Right lobe of liver (tissue), 6 donors: Measurements from ENCODE around the gene CDK14. TPM values are rescaled to one million over a fixed set of nuclear protein-coding genes. Genes with fewer than 3 reads are reported as not detected.

Experiments
- ATAC-seq, 4 donors: fragments of 200-7000 bp; cut with Tn5 transposase; one replicate each; pipeline ENCODE4 v1.9.1; 2020; ENCODE audit warnings: mild to moderate bottlenecking in 4 of 4, moderate library complexity in 4 of 4
- DNase-seq, 3 donors: peaks; one replicate each; pipeline ENCODE4 v3.0.0-alpha.2; 2020
- H3K27ac ChIP-seq, 3 donors: fragments of 200-600 bp; one replicate each; pipeline ENCODE4 v1.8.0; 2022
- H3K27me3 ChIP-seq, 2 donors: fragments of 200-600 bp; one replicate each; pipeline ENCODE4 v1.8.0; 2022
- H3K36me3 ChIP-seq, 4 donors: fragments of 200-600 bp; sonication (generic) in 1 of 4; one replicate each; pipeline versions ENCODE4 v1.5.1 to v1.8.0; 2017 to 2022; ENCODE audit warnings: control low read depth in 1 of 4
- H3K4me1 ChIP-seq, 4 donors: fragments of 200-600 bp; sonication (generic) in 1 of 4; one replicate each; pipeline versions ENCODE4 v1.5.1 to v1.8.0; 2017 to 2022; ENCODE audit warnings: control low read depth in 1 of 4
- H3K4me3 ChIP-seq, 3 donors: fragments of 200-600 bp; one replicate each; pipeline ENCODE4 v1.8.0; 2022
- H3K9me3 ChIP-seq, 4 donors: fragments of 200-600 bp; sonication (generic) in 1 of 4; one replicate each; pipeline versions ENCODE4 v1.5.1 to v1.8.0; 2017 to 2022; ENCODE audit warnings: control low read depth in 1 of 4
- CTCF ChIP-seq, 4 donors: fragments of 200-600 bp in 3 of 4; fragments of 450-650 bp in 1 of 4; IDR thresholded peaks; one replicate each; pipeline versions ENCODE4 v1.5.1 to v1.8.0; 2016 to 2022; ENCODE audit warnings: antibody characterized with exemption in 4 of 4, mild to moderate bottlenecking in 2 of 4
- POLR2A ChIP-seq: fragments of 450-650 bp; IDR thresholded peaks from one replicate; pipeline ENCODE4 v1.6.1; 2017; ENCODE audit warnings: antibody characterized with exemption, mild to moderate bottlenecking
- WGBS: methylation state at CpG from one replicate; pipeline ENCODE4 v1.1.6; 2018; ENCODE audit warnings: low coverage, low lambda C conversion rate; ENCODE audit not compliant: insufficient coverage; ENCODE audit errors: missing lambda C conversion rate; 5-methylcytosine and 5-hydroxymethylcytosine counted together
- intact Hi-C, 2 donors: fragments of 100-400 bp; cut with DNase I; formaldehyde crosslinking; loops; one replicate each; pipeline versions ENCODE4 v1.11.2 to v1.14.1; 2022
- total RNA-seq, 6 experiments: library from RNA; depleted of rRNA in 2 of 6; stranded (reverse); fragments of >200 nt in 2 of 6; fragmentation: NEBNext Ultra II Directional in 3 of 6; extraction: Animal tissue kit (Norgen Biotek cat#: 25700) in 3 of 6; gene quantifications; one replicate each; pipeline versions ENCODE4 v1.1.0 to v1.2.4, GENCODE V29; 2016 to 2023
- donor health status: DM: no; HTN: yes; CAD: no.
- donor health status: DM: no; HTN: no; CAD: no.
- donor health status: DM: no; HTN: no; CAD: no.
- donor health status: DM: no; HTN: yes; CAD: no.
- donor health status: DM: no; HTN: yes; CAD: no.

The CDK14 gene
- total RNA-seq, 6 experiments from 2014 or later, result 12.6 to 28.7 (median 17.9) TPM

- Histone ChIP-seq H3K9me3 (no peaks in the 10 kb centered on the region), H3K27me3 (no peaks in the 10 kb centered on the region), H3K27ac (no peak overlapping the region), H3K36me3 (no peaks in the 10 kb centered on the region), H3K4me3 (no peak overlapping the region), H3K4me1 (no peaks in the 10 kb centered on the region)
- intact Hi-C loops, result no loop called here
- TF ChIP-seq POLR2A (no peak), CTCF (IDR thresholded peaks at IDR 0.05) (no peak)
- no peak for ATAC-seq
- DNase-seq, result no peak
- WGBS, result 84% methylated on average over 2 of the region's 2 CpGs
Observed at GRCh38 chr7:91228327-91228726, 632.2 kb downstream of the CDK14 start.

GRCh38 chr7:91228927-91229558, 632.9 kb downstream of the CDK14 start:
- no peaks in the 10 kb centered on the region for H3K27me3 ChIP-seq
- H3K4me3 ChIP-seq, result no peak overlapping the region
- no peak for ATAC-seq
- TF ChIP-seq CTCF (IDR thresholded peaks at IDR 0.05) (no peak), POLR2A (no peak)
- H3K9me3 ChIP-seq, result no peaks in the 10 kb centered on the region
- no peak for DNase-seq
- no peaks in the 10 kb centered on the region for H3K4me1 ChIP-seq
- intact Hi-C loops, result no loop called here
- H3K36me3 ChIP-seq, result no peaks in the 10 kb centered on the region
- WGBS, result 90% methylated on average over 2 of the region's 2 CpGs
- H3K27ac ChIP-seq, result no peak overlapping the region

GRCh38 chr7:91230100-91230499, 634.0 kb downstream of the CDK14 start:
- Histone ChIP-seq H3K36me3 (no peaks in the 10 kb centered on the region), H3K4me3 (no peak overlapping the region), H3K4me1 (no peaks in the 10 kb centered on the region), H3K27me3 (no peaks in the 10 kb centered on the region), H3K27ac (no peak overlapping the region), H3K9me3 (no peaks in the 10 kb centered on the region)
- 66% methylated on average over 2 of the region's 2 CpGs for WGBS
- DNase-seq (no peak), ATAC-seq (no peak)
- intact Hi-C loops, result no loop called here
- no peak for TF ChIP-seq CTCF (IDR thresholded peaks at IDR 0.05)
- TF ChIP-seq POLR2A, result no peak

- no peaks in the 10 kb centered on the region for H3K36me3 ChIP-seq
- no peaks in the 10 kb centered on the region for H3K4me1 ChIP-seq
- no peak for TF ChIP-seq POLR2A
- TF ChIP-seq CTCF (IDR thresholded peaks at IDR 0.05), result no peak
- H3K9me3 ChIP-seq, result no peaks in the 10 kb centered on the region
- ATAC-seq, result no peak
- 73% methylated on average over 3 of the region's 3 CpGs for WGBS
- intact Hi-C loops, result no loop called here
- H3K27ac ChIP-seq, result no peak overlapping the region
- H3K27me3 ChIP-seq, result no peaks in the 10 kb centered on the region
- DNase-seq, result no peak
- no peak overlapping the region for H3K4me3 ChIP-seq
Observed at GRCh38 chr7:91230503-91230902, 634.4 kb downstream of the CDK14 start.

GRCh38 chr7:91233212-91233611, 637.1 kb downstream of the CDK14 start:
- no peaks in the 10 kb centered on the region for H3K36me3 ChIP-seq
- intact Hi-C loops, result no loop called here
- ATAC-seq, result no peak
- H3K27me3 ChIP-seq, result no peaks in the 10 kb centered on the region
- 74% methylated on average over 8 of the region's 8 CpGs for WGBS
- no peaks in the 10 kb centered on the region for H3K4me1 ChIP-seq
- H3K9me3 ChIP-seq, result no peaks in the 10 kb centered on the region
- no peak for DNase-seq
- H3K27ac ChIP-seq, result no peak overlapping the region
- no peak for TF ChIP-seq POLR2A
- TF ChIP-seq CTCF (IDR thresholded peaks at IDR 0.05), result no peak
- H3K4me3 ChIP-seq, result no peak overlapping the region
